H1 (cell line): ENCODE results near the gene MYBPC2. TPM values are rescaled to one million over a fixed set of nuclear protein-coding genes. Genes with fewer than 3 reads are reported as not detected.

Source experiments
- ATF3 ChIP-seq: IDR thresholded peaks from 2 replicates; pipeline ENCODE4 v1.6.1; 2011; ENCODE audit warnings: low read depth, mild to moderate bottlenecking, low read length; ENCODE audit not compliant: insufficient read depth
- CBX8 ChIP-seq: fragments of 300-800, 300-1000 bp; sonication (generic); IDR thresholded peaks from 2 replicates; pipeline ENCODE4 v1.7.1; 2016; ENCODE audit warnings: low read depth, low read length, borderline replicate concordance
- CHD2 ChIP-seq: IDR thresholded peaks from 2 replicates; pipeline ENCODE4 v1.6.1; 2012; ENCODE audit warnings: low read length, improper control_type of control experiment
- E2F6 ChIP-seq: IDR thresholded peaks from 2 replicates; pipeline ENCODE4 v1.6.1; 2012; ENCODE audit warnings: inconsistent platforms
- EGR1 ChIP-seq: IDR thresholded peaks from 2 replicates; pipeline ENCODE4 v1.6.1; 2011; ENCODE audit warnings: low read depth, low read length, borderline replicate concordance
- EZH2 ChIP-seq: fragments of 200-600 bp; sonication (generic); IDR thresholded peaks from 2 replicates; pipeline ENCODE4 v1.7.1; 2012; ENCODE audit warnings: low read depth, mild to moderate bottlenecking, moderate library complexity, low read length, inconsistent platforms; ENCODE audit not compliant: severe bottlenecking
- HDAC6 ChIP-seq: IDR thresholded peaks from one replicate; pipeline ENCODE4 v1.7.1; 2012; ENCODE audit warnings: low read depth, mild to moderate bottlenecking, inconsistent platforms, low read length, moderate library complexity
- JUND ChIP-seq: IDR thresholded peaks from 2 replicates; pipeline ENCODE4 v1.6.1; 2011; ENCODE audit warnings: mild to moderate bottlenecking, improper control_type of control experiment, low read length
- KDM1A ChIP-seq: fragments of 200-600, 300-600 bp; sonication (generic); IDR thresholded peaks from 2 replicates; pipeline ENCODE4 v1.7.1; 2016; ENCODE audit warnings: mild to moderate bottlenecking, low read length, borderline replicate concordance
- KDM4A ChIP-seq: IDR thresholded peaks from one replicate; pipeline ENCODE4 v1.7.1; 2012; ENCODE audit warnings: low read depth, mild to moderate bottlenecking, moderate library complexity, low read length, inconsistent platforms; ENCODE audit not compliant: severe bottlenecking
- MAX ChIP-seq: IDR thresholded peaks from 2 replicates; pipeline ENCODE4 v1.6.1; 2012; ENCODE audit warnings: inconsistent platforms
- POLR2A ChIP-seq, 2 experiments: IDR thresholded peaks; 1 replicate in 1 of 2; 2 replicates in 1 of 2; pipeline ENCODE4 v1.6.1; 2011; ENCODE audit warnings: low read depth in 2 of 2, low read length in 2 of 2, mild to moderate bottlenecking in 2 of 2; ENCODE audit errors: control extremely low read depth in 1 of 2
- RAD21 ChIP-seq, 2 experiments: IDR thresholded peaks in 1 of 2; conservative IDR thresholded peaks in 1 of 2; 2 replicates each; pipeline ENCODE4 v1.6.1; 2011; ENCODE audit warnings: low read depth in 2 of 2, low read length in 2 of 2, improper control_type of control experiment in 1 of 2, inconsistent platforms in 1 of 2, mild to moderate bottlenecking in 1 of 2, moderate library complexity in 1 of 2
- RBBP5 ChIP-seq: IDR thresholded peaks from 2 replicates; pipeline ENCODE4 v1.7.1; 2012; ENCODE audit warnings: low read depth, mild to moderate bottlenecking, inconsistent platforms, low read length, moderate library complexity, borderline replicate concordance
- RXRA ChIP-seq: IDR thresholded peaks from 2 replicates; pipeline ENCODE4 v1.6.1; 2011; ENCODE audit warnings: low read depth, mild to moderate bottlenecking, low read length, moderate library complexity; ENCODE audit not compliant: insufficient read depth
- SIX5 ChIP-seq: IDR thresholded peaks from 2 replicates; pipeline ENCODE4 v1.6.1; 2011; ENCODE audit warnings: mild to moderate bottlenecking, low read depth, low read length
- SP1 ChIP-seq: IDR thresholded peaks from 2 replicates; pipeline ENCODE4 v1.6.1; 2011; ENCODE audit warnings: low read depth, low read length
- SP2 ChIP-seq: IDR thresholded peaks from 2 replicates; pipeline ENCODE4 v1.6.1; 2012; ENCODE audit warnings: mild to moderate bottlenecking, low read length, inconsistent platforms
- SUZ12 ChIP-seq: fragments of 200-600 bp; sonication (generic); IDR thresholded peaks from 2 replicates; pipeline ENCODE4 v1.6.1; 2012; ENCODE audit warnings: mild to moderate bottlenecking, inconsistent platforms, low read length, moderate library complexity, mixed read lengths
- TAF1 ChIP-seq: IDR thresholded peaks from 2 replicates; pipeline ENCODE4 v1.6.1; 2011; ENCODE audit warnings: mild to moderate bottlenecking, low read depth, low read length
- TCF12 ChIP-seq: IDR thresholded peaks from 2 replicates; pipeline ENCODE4 v1.6.1; 2011; ENCODE audit warnings: low read depth, mild to moderate bottlenecking, low read length
- USF2 ChIP-seq: IDR thresholded peaks from 2 replicates; pipeline ENCODE4 v1.6.1; 2011; ENCODE audit warnings: low read length, improper control_type of control experiment
- polyA plus RNA-seq, 7 experiments: library from polyadenylated mRNA; depleted of rRNA in 3 of 7; stranded (reverse) in 5 of 7; unstranded in 2 of 7; fragments of >200 nt in 5 of 7; fragments of 200-250 nt in 2 of 7; gene quantifications; 1 replicate in 5 of 7; 2 replicates in 1 of 7; 4 replicates in 1 of 7; pipeline versions ENCODE4 v1.2.1 to v1.2.3, GENCODE V29; 2011 to 2013; ENCODE audit warnings: missing spikeins in 2 of 7, mixed read lengths in 2 of 7
- total RNA-seq: library from RNA; stranded (reverse); fragmentation: NEBNext Ultra II Directional; extraction: Animal tissue kit (Norgen Biotek cat#: 25700); gene quantifications from 2 replicates; pipeline ENCODE4 v1.2.1, GENCODE V29; 2021

The MYBPC2 gene
- total and polyA plus RNA-seq, 2 of the 8 experiments (the other 6 are each of a cell fraction or from before 2014, with no cell fraction given): 1.8 to 3.1 TPM

- TF ChIP-seq RAD21 (IDR thresholded peaks at IDR 0.05 in 1 of 2, conservative IDR thresholded peaks at IDR 0.05 in 1 of 2; ENCODE audit: low read depth in 2 of 2, low read length in 2 of 2): no peak
- no peak for TF ChIP-seq KDM1A
- TF ChIP-seq SIX5: peak; percentile 79
- TF ChIP-seq SUZ12: no peak
- peak; percentile 80; the same call in 1 of the 2 replicates for TF ChIP-seq JUND
- TF ChIP-seq CHD2: peak; percentile 99
- no peak for TF ChIP-seq EZH2
- TF ChIP-seq SP2: no peak
- TF ChIP-seq USF2: no peak
- TF ChIP-seq ATF3: no peak
- TF ChIP-seq SP1: no peak
- 0 out of 2 replicates have a peak, but pooled peaks have one; percentile 34 for TF ChIP-seq RBBP5
- TF ChIP-seq KDM4A: peak; percentile 34
- no peak for TF ChIP-seq HDAC6
- TF ChIP-seq TAF1: no peak
- peak; percentile 84 for TF ChIP-seq MAX
- TF ChIP-seq TCF12: no peak
- no peak for TF ChIP-seq RXRA
- no peak for TF ChIP-seq POLR2A (IDR thresholded peaks at IDR 0.05; ENCODE audit: control extremely low read depth in 1 of 2, low read depth in 2 of 2, low read length in 2 of 2)
- peak; percentile 60; the same call in 1 of the 2 replicates for TF ChIP-seq EGR1
- TF ChIP-seq E2F6: no peak
- TF ChIP-seq CBX8: no peak
These were observed 78.6 kb downstream of the MYBPC2 start, which contains the start of gene JOSD2 (continued) for GRCh38 chr19:50511069-50511822.
